Psoas muscle (tissue), 8 donors: Measurements from ENCODE around the gene LRCH3. TPM values are rescaled to one million over a fixed set of nuclear protein-coding genes. Genes with fewer than 3 reads are reported as not detected.
A peak's percentile ranks its signal among the peaks of the same experiment; 100 is the strongest.
"Not testable (repeated sequence)": the region's sequence is repeated elsewhere in the genome, so short reads cannot be mapped to it uniquely, and the experiment has no call there.

ENCODE experiments used
- ATAC-seq, 4 donors: fragments of 200-7000 bp; cut with Tn5 transposase; one replicate each; pipeline ENCODE4 v1.9.1; 2020; ENCODE audit warnings: moderate library complexity in 3 of 4, mild to moderate bottlenecking in 2 of 4
- DNase-seq, 2 donors: peaks; one replicate each; pipeline ENCODE4 v3.0.0-alpha.2; 2020
- H3K27ac ChIP-seq: fragments of 200-600 bp; one replicate; pipeline ENCODE4 v1.8.0; 2022
- H3K27me3 ChIP-seq, 3 donors: fragments of 200-600 bp in 1 of 3; one replicate each; pipeline versions ENCODE4 v1.6.1 to v1.8.0; 2013 to 2022; ENCODE audit warnings: low read length in 2 of 3, mild to moderate bottlenecking in 2 of 3, moderate library complexity in 1 of 3; ENCODE audit not compliant: insufficient read depth in 3 of 3
- H3K36me3 ChIP-seq, 2 donors: fragments of 200-600 bp in 1 of 2; one replicate each; pipeline versions ENCODE4 v1.6.1 to v1.8.0; 2013 to 2022; ENCODE audit warnings: low read depth in 1 of 2, mild to moderate bottlenecking in 1 of 2, moderate library complexity in 1 of 2; ENCODE audit not compliant: insufficient read depth in 1 of 2
- H3K4me1 ChIP-seq: fragments of 200-600 bp; one replicate; pipeline ENCODE4 v1.8.0; 2022
- H3K4me3 ChIP-seq: fragments of 200-600 bp; one replicate; pipeline ENCODE4 v1.8.0; 2022; ENCODE audit warnings: mild to moderate bottlenecking
- H3K9me3 ChIP-seq: fragments of 200-600 bp; one replicate; pipeline ENCODE4 v1.8.0; 2022
- WGBS, 3 donors: extraction: QIAGEN DNeasy Blood & Tissue Kit; methylation state at CpG; one replicate each; pipeline versions ENCODE4 v1.1.6 to v1.1.7; 2013; 5-methylcytosine and 5-hydroxymethylcytosine counted together
- intact Hi-C, 2 donors: fragments of 100-400 bp; cut with DNase I; formaldehyde crosslinking; loops; one replicate each; pipeline versions ENCODE4 v1.11.0 to v1.14.2; 2022
- polyA plus RNA-seq, 3 donors: library from polyadenylated mRNA; stranded (reverse); fragments of 200-250 nt; gene quantifications; one replicate each; pipeline ENCODE4 v1.2.3, GENCODE V29; 2013
- total RNA-seq, 4 donors: library from RNA; stranded (reverse); fragmentation: NEBNext Ultra II Directional in 2 of 4; extraction: Animal tissue kit (Norgen Biotek cat#: 25700) in 2 of 4; gene quantifications; one replicate each; pipeline versions ENCODE4 v1.2.1 to v1.2.4, GENCODE V29; 2021 to 2023
- TF ChIP-seq, protein P1 (sequence below): fragments of 200-600 bp; IDR thresholded peaks from one replicate; pipeline ENCODE4 v1.8.0; 2022; ENCODE audit warnings: antibody characterized with exemption
- donor health status: healthy with polysubstance abuse.
- donor health status: DM: no; HTN: no; CAD: no; lungs with moderate emphysema.
- donor health status: Bipolar disorder and iron deficiency.
- donor health status: healthy.
- donor health status: DM: yes; HTN: yes; CAD: no.
- donor health status: DM: no; HTN: no; CAD: no.
- donor health status: DM: no; HTN: no; CAD: no.
- donor health status: DM: yes; HTN: yes; CAD: no.

The LRCH3 gene
- total and polyA plus RNA-seq, 7 donors, result 7.0 to 29.5 (median 16.9) TPM

DNA sequence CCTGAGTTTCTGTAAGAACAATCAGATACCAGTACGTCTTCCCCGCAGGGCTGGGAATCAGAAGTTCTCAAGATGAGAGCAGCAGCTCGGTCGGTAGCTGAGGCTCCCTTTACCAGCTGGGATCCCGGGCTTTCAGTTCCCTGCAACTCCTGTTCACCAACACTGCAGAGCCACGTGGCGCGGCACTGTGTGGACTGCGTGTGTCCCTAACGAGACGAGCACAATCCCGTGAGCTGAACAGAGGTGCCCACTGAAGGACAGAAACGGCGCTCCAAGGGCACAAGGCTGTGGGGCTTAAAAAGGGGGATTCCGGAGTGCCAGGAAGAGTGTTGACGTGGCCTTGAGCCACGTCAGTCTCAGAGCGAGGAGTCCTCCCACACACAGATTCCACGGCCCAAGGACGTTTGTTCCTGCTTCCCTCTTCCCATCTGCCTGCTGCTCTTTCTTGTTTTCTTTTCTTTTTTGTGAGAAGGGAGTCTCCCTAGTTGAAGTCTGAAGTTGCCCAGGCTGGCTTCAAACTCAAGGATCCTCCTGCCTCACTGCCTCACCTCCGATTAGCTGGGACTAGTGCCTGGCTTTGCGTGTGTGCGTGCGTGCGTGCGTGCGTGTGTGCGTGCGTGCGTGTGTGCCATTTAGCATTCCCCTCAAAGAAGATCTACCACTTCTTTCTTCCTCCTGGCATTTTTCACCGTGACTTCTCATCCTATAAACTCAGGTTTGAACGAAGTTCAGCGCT, 121.9 kb downstream of the LRCH3 start:
- 90 to 91% (median 90%) methylated on average over 33 of the region's 33 CpGs for WGBS, 3 donors
- no peaks in the 10 kb centered on the region for H3K36me3 ChIP-seq
- intact Hi-C loops, result no loop called here
- H3K9me3 ChIP-seq, result no peaks in the 10 kb centered on the region
- H3K27ac ChIP-seq, result no peak overlapping the region
- TF ChIP-seq, protein P1, sequence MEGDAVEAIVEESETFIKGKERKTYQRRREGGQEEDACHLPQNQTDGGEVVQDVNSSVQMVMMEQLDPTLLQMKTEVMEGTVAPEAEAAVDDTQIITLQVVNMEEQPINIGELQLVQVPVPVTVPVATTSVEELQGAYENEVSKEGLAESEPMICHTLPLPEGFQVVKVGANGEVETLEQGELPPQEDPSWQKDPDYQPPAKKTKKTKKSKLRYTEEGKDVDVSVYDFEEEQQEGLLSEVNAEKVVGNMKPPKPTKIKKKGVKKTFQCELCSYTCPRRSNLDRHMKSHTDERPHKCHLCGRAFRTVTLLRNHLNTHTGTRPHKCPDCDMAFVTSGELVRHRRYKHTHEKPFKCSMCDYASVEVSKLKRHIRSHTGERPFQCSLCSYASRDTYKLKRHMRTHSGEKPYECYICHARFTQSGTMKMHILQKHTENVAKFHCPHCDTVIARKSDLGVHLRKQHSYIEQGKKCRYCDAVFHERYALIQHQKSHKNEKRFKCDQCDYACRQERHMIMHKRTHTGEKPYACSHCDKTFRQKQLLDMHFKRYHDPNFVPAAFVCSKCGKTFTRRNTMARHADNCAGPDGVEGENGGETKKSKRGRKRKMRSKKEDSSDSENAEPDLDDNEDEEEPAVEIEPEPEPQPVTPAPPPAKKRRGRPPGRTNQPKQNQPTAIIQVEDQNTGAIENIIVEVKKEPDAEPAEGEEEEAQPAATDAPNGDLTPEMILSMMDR, result no peak
- H3K27me3 ChIP-seq, result no peaks in the 10 kb centered on the region
- no peak overlapping the region for H3K4me3 ChIP-seq
- no peak for ATAC-seq
- H3K4me1 ChIP-seq, result no peaks in the 10 kb centered on the region
- peak in 1 of 2 donors; percentile 16 for DNase-seq

DNA sequence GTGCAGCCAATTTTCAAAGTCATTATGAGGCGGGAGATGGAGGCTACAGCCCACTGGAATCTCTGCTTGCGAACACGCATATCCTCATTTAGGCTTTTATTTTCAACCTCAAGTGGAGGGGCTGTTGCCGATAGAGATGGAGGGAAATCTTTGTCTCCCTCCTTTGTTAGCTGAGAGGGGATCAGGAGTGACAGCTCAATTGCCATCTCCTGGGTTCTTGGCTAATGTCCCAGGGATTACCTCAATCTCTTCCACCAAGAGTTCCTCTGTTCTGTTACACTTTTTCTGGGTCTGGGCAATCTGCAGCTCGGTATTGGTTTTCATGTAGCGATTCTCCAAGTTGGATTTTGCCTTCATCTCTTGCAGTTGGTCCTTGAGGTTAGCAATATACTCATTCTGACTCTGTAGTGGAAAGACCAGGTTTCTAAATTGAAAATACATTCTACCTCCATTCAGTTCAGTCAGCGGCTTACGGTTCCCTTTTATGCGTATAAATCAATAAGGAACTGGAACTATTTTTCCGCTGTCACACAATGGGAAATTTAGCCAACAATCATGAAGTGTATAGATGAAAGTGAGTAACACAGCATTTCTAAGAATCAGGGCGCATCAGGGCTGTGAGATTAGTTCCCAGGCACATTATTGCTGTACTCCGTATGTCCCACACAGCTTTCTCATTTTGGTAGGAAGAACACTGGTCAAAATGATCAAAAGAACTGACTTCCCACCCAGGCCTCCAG, 122.8 kb downstream of the LRCH3 start:
- Histone ChIP-seq H3K36me3 (no peaks in the 10 kb centered on the region), H3K4me3 (no peak overlapping the region), H3K27me3 (no peaks in the 10 kb centered on the region), H3K4me1 (no peaks in the 10 kb centered on the region), H3K9me3 (no peaks in the 10 kb centered on the region), H3K27ac (no peak overlapping the region)
- intact Hi-C loops, result no loop called here
- no peak for ATAC-seq
- 91 to 94% (median 93%) methylated on average over 12 of the region's 12 CpGs for WGBS, 3 donors
- DNase-seq, result no peak
- TF ChIP-seq, protein P1, result no peak

DNA sequence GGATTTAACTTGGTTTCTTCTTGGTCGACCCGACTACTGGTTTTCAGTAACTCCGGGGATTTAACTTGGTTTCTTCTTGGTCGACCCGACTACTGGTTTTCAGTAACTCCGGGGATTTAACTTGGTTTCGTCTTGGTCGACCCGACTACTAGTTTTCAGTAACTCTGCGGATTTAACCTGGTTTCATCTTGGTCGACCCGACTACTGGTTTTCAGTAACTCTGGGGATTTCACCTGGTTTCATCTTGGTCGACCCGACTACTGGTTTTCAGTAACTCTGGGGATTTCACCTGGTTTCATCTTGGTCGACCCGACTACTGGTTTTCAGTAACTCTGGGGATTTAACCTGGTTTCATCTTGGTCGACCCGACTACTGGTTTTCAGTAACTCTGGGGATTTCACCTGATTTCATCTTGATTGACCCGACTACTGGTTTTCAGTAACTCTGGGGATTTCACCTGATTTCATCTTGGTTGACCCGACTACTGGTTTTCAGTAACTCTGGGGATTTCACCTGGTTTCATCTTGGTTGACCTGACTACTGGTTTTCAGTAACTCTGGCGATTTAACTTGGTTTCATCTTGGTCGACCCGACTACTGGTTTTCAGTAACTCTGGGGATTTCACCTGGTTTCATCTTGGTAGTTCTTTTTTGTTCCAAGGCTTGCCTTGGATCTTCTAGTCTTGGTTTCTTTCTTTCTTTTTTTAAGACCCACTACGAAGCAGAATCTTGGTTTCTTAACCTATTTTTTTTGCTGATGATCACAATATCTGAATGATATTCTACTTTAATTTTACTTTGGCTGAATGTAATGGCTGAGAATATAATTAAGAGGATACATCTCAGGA, 130.6 kb downstream of the LRCH3 start:
- H3K27ac ChIP-seq, H3K4me3 ChIP-seq, ATAC-seq, H3K36me3 ChIP-seq, H3K27me3 ChIP-seq, intact Hi-C loops, DNase-seq, H3K4me1 ChIP-seq, H3K9me3 ChIP-seq: not testable (repeated sequence)
- WGBS, 3 donors, result 86 to 96% (median 89%) methylated on average over 22 of the region's 24 CpGs

DNA sequence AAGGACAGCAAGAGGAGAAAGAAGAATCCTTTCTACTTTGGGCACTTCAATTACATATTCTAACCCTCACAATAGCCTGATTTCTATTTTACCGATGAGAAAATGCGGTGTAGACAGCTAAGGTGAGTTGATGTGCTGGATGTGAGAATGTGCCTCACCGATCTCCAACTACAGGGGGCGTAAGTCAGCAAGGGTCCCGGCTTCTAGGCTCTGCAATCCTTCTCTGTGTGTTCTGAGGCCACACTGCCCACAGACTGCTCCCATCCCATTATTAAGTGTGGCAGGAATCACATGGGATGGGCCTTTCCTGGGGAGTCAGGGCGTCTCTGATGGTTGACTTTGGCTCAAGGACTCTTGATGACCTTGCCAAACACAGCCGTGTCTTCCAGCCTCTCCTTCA, 135.4 kb downstream of the LRCH3 start:
- intact Hi-C loops, result no loop called here
- TF ChIP-seq, protein P1, result no peak
- Histone ChIP-seq H3K36me3 (peaks cover 0 to 8% of the 10 kb centered on the region in 2 donors), H3K27ac (no peak overlapping the region), H3K9me3 (no peaks in the 10 kb centered on the region), H3K27me3 (no peaks in the 10 kb centered on the region), H3K4me3 (no peak overlapping the region), H3K4me1 (no peaks in the 10 kb centered on the region)
- ATAC-seq (no peak), DNase-seq (no peak)
- 62 to 71% (median 70%) methylated on average over 7 of the region's 7 CpGs for WGBS, 3 donors

DNA sequence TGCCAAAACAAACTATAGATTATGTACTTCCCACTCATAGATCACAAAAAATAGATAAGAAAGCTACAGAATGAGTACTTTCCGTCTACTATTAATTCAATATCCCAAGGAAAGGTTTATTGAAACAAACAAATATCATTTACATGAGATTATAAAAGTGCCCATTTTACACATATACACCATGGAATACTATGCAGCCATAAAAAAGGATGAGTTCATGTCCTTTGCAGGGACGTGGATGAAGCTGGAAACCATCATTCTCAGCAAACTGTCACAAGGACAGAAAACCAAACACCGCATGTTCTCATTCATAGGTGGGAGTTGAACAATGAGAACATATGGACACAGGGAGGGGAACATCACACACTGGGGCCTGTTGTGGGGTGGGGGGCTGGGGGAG, 136.5 kb downstream of the LRCH3 start:
- H3K4me3 ChIP-seq, H3K27me3 ChIP-seq, ATAC-seq, H3K4me1 ChIP-seq, H3K27ac ChIP-seq, intact Hi-C loops, H3K36me3 ChIP-seq, DNase-seq, H3K9me3 ChIP-seq: not testable (repeated sequence)
- WGBS, 3 donors, result 89 to 95% (median 89%) methylated on average over 3 of the region's 3 CpGs
